M059J (cell line): ENCODE measurements around the gene SHCBP1L. TPM values are rescaled to one million over a fixed set of nuclear protein-coding genes. Genes with fewer than 3 reads are reported as not detected.

Source experiments
- total RNA-seq: library from RNA; depleted of rRNA; stranded (reverse); fragments of >200 nt; shearing (Covaris generic); gene quantifications from 2 replicates; pipeline ENCODE4 v1.2.3, GENCODE V29; 2014; rRNA removed

Gene SHCBP1L
- total RNA-seq, 1 experiment from 2014 or later, result not detected

Other genes with a start within 250 kb of the SHCBP1L start
- gene NPL, start 163.4 kb downstream of the SHCBP1L start, total RNA-seq, result 0.86 and 1.1 TPM in 2 replicates
- 107 and 160 TPM in 2 replicates for gene DHX9, start 113.8 kb downstream of the SHCBP1L start, total RNA-seq
- gene LAMC1, start 70.3 kb upstream of the SHCBP1L start, total RNA-seq, result 161 and 321 TPM in 2 replicates
- 3.3 and 3.4 TPM in 2 replicates for gene LAMC2, start 233.1 kb upstream of the SHCBP1L start, total RNA-seq